WTC11 (cell line): ENCODE data around the gene PNCK.

Experiments used
- ATF3 ChIP-seq: sonication (generic); formaldehyde crosslinking; conservative IDR thresholded peaks from 2 replicates; pipeline ENCODE4 v1.8.1; 2022; ENCODE audit warnings: mild to moderate bottlenecking, missing genetic modification reagents
- TCF7 ChIP-seq: sonication (generic); formaldehyde crosslinking; IDR thresholded peaks from 2 replicates; pipeline ENCODE4 v1.8.0; 2022; ENCODE audit warnings: mild to moderate bottlenecking, low read depth, missing genetic modification reagents, moderate library complexity

DNA sequence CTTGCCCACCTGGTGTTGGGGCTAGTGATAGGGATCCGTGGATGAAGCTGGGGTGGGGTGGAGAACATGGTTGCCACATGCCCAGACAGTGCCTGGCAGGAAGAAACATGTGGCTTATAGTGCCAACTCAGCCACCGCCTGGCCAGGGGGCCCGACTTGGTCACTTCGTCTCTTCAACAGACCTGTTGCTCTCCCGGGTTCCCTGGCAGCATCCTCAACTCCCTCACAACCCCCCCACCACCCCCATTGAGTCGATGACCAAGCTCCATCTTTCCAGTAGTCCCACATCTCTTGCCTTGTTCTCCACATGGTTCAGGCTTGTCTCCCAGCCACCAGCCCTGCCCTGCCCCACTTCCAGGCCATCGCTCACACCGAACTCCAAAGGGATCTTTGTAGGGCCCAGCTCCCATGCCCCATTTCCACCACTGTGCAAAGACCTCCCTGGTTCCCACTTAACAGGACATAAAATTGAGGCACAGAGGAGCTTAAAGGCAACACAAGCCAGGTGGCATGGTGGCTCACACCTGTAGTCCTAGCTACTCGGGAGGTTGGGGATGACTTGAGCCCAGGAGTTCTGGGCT lies 7.8 kb downstream of the PNCK start:
- TF ChIP-seq ATF3 (no peak), TCF7 (CRISPR knock-in tag) (no peak)
